Vagina (tissue), 2 donors: Measurements from ENCODE around the gene FRY. TPM values are rescaled to one million over a fixed set of nuclear protein-coding genes. Genes with fewer than 3 reads are reported as not detected.

Experiments
- DNase-seq, 2 donors: peaks; one replicate each; pipeline ENCODE4 v3.0.0-alpha.2; 2017; ENCODE audit errors: extremely low spot score in 2 of 2
- H3K27ac ChIP-seq: fragments of 200-600 bp; sonication (generic); one replicate; pipeline ENCODE4 v1.5.1; 2019
- H3K27me3 ChIP-seq: fragments of 200-600 bp; sonication (generic); one replicate; pipeline ENCODE4 v1.5.1; 2019
- H3K36me3 ChIP-seq, 2 donors: fragments of 200-600 bp; sonication (generic); one replicate each; pipeline ENCODE4 v1.5.1; 2017 to 2019
- H3K4me1 ChIP-seq: fragments of 200-600 bp; sonication (generic); one replicate; pipeline ENCODE4 v1.5.1; 2019
- H3K4me3 ChIP-seq, 2 donors: fragments of 200-600 bp; sonication (generic); 1 replicate in 1 of 2; 2 replicates in 1 of 2; pipeline ENCODE4 v1.5.1; 2016 to 2019
- H3K9me3 ChIP-seq: fragments of 200-600 bp; sonication (generic); one replicate; pipeline ENCODE4 v1.5.1; 2019
- CTCF ChIP-seq, 3 experiments: fragments of 450-650 bp in 2 of 3; fragments of 200-600 bp in 1 of 3; sonication (generic) in 1 of 3; IDR thresholded peaks; one replicate each; pipeline ENCODE4 v1.5.1; 2017 to 2019; ENCODE audit warnings: antibody characterized with exemption in 3 of 3, mild to moderate bottlenecking in 2 of 3, moderate library complexity in 2 of 3
- POLR2A ChIP-seq, 2 donors: fragments of 450-650 bp; IDR thresholded peaks; one replicate each; pipeline ENCODE4 v1.6.1; 2017; ENCODE audit warnings: antibody characterized with exemption in 2 of 2, mild to moderate bottlenecking in 2 of 2, moderate library complexity in 2 of 2
- POLR2AphosphoS5 ChIP-seq, 2 donors: sonication (generic); formaldehyde crosslinking; IDR thresholded peaks; one replicate each; pipeline ENCODE4 v1.9.0; 2017; ENCODE audit warnings: antibody characterized with exemption in 2 of 2, mild to moderate bottlenecking in 2 of 2, low read depth in 1 of 2; ENCODE audit not compliant: insufficient read depth in 1 of 2
- intact Hi-C: fragments of 100-400 bp; cut with DNase I; formaldehyde crosslinking; loops from one replicate; pipeline ENCODE4 v1.15.1; 2023
- total RNA-seq: library from RNA; depleted of rRNA; stranded (reverse); fragments of >200 nt; gene quantifications from one replicate; pipeline ENCODE4 v1.2.3, GENCODE V29; 2016

Gene FRY
- total RNA-seq, 1 donor from 2014 or later: 11.0 TPM

- no peak for DNase-seq
- Histone ChIP-seq H3K4me3 (no peak overlapping the region), H3K36me3 (no peaks in the 10 kb centered on the region), H3K27ac (no peak overlapping the region), H3K4me1 (no peaks in the 10 kb centered on the region), H3K27me3 (no peaks in the 10 kb centered on the region), H3K9me3 (no peaks in the 10 kb centered on the region)
- intact Hi-C loops: no loop called here
- TF ChIP-seq CTCF (IDR thresholded peaks at IDR 0.05) (no peak), POLR2AphosphoS5 (IDR thresholded peaks at IDR 0.05; ENCODE audit: insufficient read depth in 1 of 2, low read depth in 1 of 2) (no peak), POLR2A (IDR thresholded peaks at IDR 0.05) (no peak)
Observed at GRCh38 chr13:32136061-32136460, 104.5 kb downstream of the FRY start.

- Histone ChIP-seq H3K27ac (no peak overlapping the region), H3K4me3 (no peak overlapping the region), H3K27me3 (no peaks in the 10 kb centered on the region), H3K9me3 (no peaks in the 10 kb centered on the region), H3K36me3 (no peaks in the 10 kb centered on the region), H3K4me1 (no peaks in the 10 kb centered on the region)
- DNase-seq: no peak
- intact Hi-C loops: no loop called here
- TF ChIP-seq POLR2A (IDR thresholded peaks at IDR 0.05): no peak
- TF ChIP-seq POLR2AphosphoS5 (IDR thresholded peaks at IDR 0.05; ENCODE audit: insufficient read depth in 1 of 2, low read depth in 1 of 2): no peak
- TF ChIP-seq CTCF (IDR thresholded peaks at IDR 0.05): no peak
Observed at GRCh38 chr13:32136716-32137115, 105.1 kb downstream of the FRY start.

- TF ChIP-seq CTCF (IDR thresholded peaks at IDR 0.05) (no peak), POLR2AphosphoS5 (IDR thresholded peaks at IDR 0.05; ENCODE audit: insufficient read depth in 1 of 2, low read depth in 1 of 2) (no peak), POLR2A (IDR thresholded peaks at IDR 0.05) (no peak)
- no peaks in the 10 kb centered on the region for H3K9me3 ChIP-seq
- H3K27ac ChIP-seq: no peak overlapping the region
- no peaks in the 10 kb centered on the region for H3K36me3 ChIP-seq
- H3K4me3 ChIP-seq: no peak overlapping the region
- no peaks in the 10 kb centered on the region for H3K27me3 ChIP-seq
- no peak for DNase-seq
- intact Hi-C loops: no loop called here
- H3K4me1 ChIP-seq: no peaks in the 10 kb centered on the region
Observed at GRCh38 chr13:32139251-32139650, 107.7 kb downstream of the FRY start.

GRCh38 chr13:32140109-32140508, 108.5 kb downstream of the FRY start:
- no peaks in the 10 kb centered on the region for H3K27me3 ChIP-seq
- no peaks in the 10 kb centered on the region for H3K4me1 ChIP-seq
- H3K4me3 ChIP-seq: no peak overlapping the region
- H3K27ac ChIP-seq: no peak overlapping the region
- intact Hi-C loops: no loop called here
- TF ChIP-seq CTCF (IDR thresholded peaks at IDR 0.05): no peak
- no peak for TF ChIP-seq POLR2AphosphoS5 (IDR thresholded peaks at IDR 0.05; ENCODE audit: insufficient read depth in 1 of 2, low read depth in 1 of 2)
- no peak for TF ChIP-seq POLR2A (IDR thresholded peaks at IDR 0.05)
- H3K9me3 ChIP-seq: no peaks in the 10 kb centered on the region
- no peak for DNase-seq
- H3K36me3 ChIP-seq: no peaks in the 10 kb centered on the region

GRCh38 chr13:32141462-32141861, 109.9 kb downstream of the FRY start:
- no peaks in the 10 kb centered on the region for H3K36me3 ChIP-seq
- no peak overlapping the region for H3K27ac ChIP-seq
- no peaks in the 10 kb centered on the region for H3K4me1 ChIP-seq
- intact Hi-C loops: no loop called here
- no peak overlapping the region for H3K4me3 ChIP-seq
- no peaks in the 10 kb centered on the region for H3K27me3 ChIP-seq
- DNase-seq: no peak
- H3K9me3 ChIP-seq: no peaks in the 10 kb centered on the region
- TF ChIP-seq POLR2AphosphoS5 (IDR thresholded peaks at IDR 0.05; ENCODE audit: insufficient read depth in 1 of 2, low read depth in 1 of 2): no peak
- no peak for TF ChIP-seq CTCF (IDR thresholded peaks at IDR 0.05)
- TF ChIP-seq POLR2A (IDR thresholded peaks at IDR 0.05): no peak
